GM13977 (cell line): ENCODE results near the gene OSBPL7.

ENCODE experiments used
- DNase-seq: peaks from one replicate; pipeline ENCODE4 v3.0.0; 2012; ENCODE audit warnings: low spot score
- in situ Hi-C: fragments of 300-500 bp; cut with MboI; formaldehyde crosslinking; loops from one replicate; pipeline ENCODE4 v1.12.0; 2022; ENCODE audit warnings: low sequenced_read_pairs, low pct_unique_long_range_greater_than_20kb, mixed read lengths, inconsistent platforms; ENCODE audit not compliant: unreplicated experiment
- TF ChIP-seq, protein P1 (sequence below): IDR thresholded peaks from 2 replicates; pipeline ENCODE4 v1.5.1; 2012; ENCODE audit warnings: mild to moderate bottlenecking, control low read depth; ENCODE audit not compliant: insufficient read depth; ENCODE audit errors: extremely low read depth, missing control alignments

The OSBPL7 gene

DNA sequence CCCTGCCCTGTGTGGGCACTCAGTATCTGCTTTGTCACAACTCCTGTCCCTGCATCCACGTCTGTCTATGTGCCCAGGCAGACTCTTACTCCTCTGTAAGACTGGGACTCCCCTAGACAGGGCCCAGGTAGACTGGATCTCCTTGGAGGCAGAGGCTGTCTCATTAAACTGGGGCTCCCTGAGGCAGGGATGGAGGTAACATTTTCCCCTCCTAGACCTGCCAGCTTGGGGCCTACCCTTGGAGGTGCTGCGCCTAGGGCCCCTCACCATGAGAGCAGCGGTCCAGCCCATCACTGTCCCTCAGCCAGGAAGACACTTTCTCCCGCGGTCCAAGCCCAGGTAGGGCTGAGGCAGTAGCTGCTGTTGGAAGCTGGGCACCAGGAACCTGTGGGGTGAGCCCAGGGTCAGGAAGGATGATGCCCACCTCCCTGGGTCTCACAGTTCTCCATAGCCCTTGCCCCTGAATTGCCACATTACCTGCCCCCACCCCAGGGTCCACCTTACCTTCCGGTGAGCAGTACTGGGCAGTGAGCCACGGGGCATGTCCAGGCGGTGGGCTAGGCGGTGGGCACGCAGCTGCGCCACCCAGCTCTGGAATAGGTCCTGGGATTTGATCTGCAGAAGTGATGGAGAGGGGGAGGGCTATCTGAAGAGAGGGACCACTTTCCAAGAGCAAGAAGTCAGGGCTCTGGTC is 3.4 kb downstream of the OSBPL7 start:
- no peak for DNase-seq
- in situ Hi-C loops: no loop called here
- TF ChIP-seq, protein P1, sequence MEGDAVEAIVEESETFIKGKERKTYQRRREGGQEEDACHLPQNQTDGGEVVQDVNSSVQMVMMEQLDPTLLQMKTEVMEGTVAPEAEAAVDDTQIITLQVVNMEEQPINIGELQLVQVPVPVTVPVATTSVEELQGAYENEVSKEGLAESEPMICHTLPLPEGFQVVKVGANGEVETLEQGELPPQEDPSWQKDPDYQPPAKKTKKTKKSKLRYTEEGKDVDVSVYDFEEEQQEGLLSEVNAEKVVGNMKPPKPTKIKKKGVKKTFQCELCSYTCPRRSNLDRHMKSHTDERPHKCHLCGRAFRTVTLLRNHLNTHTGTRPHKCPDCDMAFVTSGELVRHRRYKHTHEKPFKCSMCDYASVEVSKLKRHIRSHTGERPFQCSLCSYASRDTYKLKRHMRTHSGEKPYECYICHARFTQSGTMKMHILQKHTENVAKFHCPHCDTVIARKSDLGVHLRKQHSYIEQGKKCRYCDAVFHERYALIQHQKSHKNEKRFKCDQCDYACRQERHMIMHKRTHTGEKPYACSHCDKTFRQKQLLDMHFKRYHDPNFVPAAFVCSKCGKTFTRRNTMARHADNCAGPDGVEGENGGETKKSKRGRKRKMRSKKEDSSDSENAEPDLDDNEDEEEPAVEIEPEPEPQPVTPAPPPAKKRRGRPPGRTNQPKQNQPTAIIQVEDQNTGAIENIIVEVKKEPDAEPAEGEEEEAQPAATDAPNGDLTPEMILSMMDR: no peak

DNA sequence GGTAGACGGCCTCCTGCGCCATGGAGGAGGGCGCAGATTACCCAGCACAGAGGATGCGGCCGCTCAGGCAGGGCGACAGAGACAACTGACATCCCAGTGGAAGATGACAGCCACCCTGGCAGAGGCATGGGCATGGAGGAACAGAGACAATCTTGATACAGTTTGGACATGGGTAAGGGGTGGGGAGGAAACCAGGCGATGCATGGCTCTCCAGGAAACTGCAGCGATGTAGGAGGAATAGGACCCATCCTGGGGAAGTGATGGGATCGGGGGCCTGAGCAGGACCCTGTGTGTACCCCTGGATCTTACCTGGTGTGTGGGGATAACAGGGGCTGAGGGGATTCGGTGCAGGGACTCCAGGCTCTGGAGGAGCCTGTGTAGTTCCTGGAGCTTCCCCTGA is 4.6 kb downstream of the OSBPL7 start:
- TF ChIP-seq, protein P1: no peak
- no peak for DNase-seq
- in situ Hi-C loops: no loop called here

DNA sequence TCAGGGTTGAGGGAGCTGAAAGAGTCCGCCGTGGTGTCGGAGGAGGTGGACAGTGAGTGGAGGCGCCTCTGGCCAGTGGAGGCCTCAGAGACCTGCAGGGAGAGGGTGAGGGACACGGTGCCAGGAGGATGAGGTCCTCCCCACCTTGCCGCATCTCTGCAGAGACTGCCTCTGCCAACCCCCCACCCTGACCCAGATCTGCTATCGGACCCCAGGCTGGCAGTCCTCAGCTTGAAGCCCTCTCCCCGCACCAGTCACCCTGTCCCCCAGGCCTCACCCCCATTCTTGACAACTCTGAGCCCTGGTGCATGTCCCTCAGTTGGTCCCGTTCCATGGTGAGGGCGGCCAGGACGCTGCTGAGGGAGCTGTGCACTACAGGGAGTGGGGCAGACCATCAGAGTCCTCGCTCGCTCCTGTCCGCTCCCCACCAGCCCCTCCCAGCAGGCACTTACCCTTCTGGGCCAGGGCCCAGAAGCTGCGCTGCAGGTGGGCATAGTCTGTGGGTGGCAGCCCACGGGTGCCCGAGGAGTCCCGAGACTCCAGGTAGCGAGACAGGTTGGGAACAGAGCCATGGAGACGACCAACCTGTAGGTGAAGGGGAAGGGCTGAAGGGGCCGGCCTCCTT is 5.4 kb downstream of the OSBPL7 start:
- DNase-seq: no peak
- in situ Hi-C loops: no loop called here
- TF ChIP-seq, protein P1: no peak

DNA sequence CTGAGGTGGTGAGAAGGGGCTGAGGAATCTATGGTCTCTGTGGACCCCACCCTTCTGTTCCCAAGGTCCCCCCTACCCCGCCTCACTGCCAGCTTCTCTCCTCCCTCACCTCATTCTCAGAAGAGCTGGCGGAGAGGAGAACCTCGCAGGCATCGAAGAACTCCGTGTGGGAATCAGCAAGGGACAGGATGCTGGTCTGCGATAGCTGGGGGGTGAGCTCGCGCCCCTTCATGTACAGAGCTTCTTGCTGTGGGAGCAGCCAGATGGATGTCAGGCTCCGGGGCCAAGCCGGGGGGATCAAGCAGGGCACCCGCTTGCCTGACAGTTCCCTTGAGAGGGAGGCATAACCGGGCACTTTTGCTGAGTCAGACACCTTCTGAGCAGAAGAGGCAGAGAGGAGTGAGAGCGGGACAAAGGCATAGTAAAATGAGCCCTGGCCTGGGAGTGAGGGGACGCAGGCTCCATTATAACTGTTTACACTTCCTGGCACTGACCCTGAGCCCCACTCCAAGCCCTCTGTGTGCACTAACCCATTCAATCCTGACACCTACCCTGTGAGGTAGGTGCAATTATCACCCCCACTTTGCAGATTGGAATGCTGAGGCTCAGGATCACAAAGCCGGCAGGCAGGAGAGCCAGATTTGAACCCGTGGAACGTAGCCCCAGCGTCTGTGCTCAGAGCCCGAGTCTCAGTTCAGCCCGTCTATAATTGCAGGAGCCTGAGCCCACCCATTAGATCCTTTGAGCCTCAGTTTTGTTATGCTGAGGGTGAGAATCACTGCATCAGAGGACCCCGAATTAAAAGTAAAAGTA is 6.3 kb downstream of the OSBPL7 start:
- TF ChIP-seq, protein P1: no peak

DNA sequence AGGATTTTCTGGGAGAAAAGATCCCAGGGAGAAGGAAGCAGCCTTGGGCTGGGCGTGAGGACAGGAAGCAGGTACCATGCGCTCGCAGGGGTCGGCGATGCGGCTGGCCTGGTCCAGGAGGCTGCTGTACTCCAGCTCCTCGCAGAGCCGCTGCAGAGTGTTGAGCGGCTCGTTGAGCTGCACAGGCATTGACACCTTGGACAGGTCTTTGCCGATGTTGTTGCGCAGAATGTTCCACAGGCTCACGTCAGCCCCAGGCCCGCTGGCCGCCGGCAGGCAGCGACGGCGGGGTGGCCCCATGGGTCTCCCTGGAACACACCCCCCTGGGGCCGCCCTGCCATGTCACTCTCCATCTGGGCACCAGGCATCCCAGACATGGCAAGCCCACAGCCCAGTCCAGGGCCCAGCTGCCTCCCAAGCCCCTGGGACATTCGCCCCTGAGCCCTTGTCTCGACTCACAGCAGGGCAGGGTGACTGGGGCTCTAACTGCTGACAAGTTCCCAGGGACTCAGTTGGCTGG is 8.0 kb downstream of the OSBPL7 start:
- TF ChIP-seq, protein P1: no peak
- DNase-seq: no peak
- in situ Hi-C loops: no loop called here

More for the DNA sequence above, 6.3 kb downstream of the OSBPL7 start:
- in situ Hi-C loops: no loop called here
- DNase-seq: no peak

DNA sequence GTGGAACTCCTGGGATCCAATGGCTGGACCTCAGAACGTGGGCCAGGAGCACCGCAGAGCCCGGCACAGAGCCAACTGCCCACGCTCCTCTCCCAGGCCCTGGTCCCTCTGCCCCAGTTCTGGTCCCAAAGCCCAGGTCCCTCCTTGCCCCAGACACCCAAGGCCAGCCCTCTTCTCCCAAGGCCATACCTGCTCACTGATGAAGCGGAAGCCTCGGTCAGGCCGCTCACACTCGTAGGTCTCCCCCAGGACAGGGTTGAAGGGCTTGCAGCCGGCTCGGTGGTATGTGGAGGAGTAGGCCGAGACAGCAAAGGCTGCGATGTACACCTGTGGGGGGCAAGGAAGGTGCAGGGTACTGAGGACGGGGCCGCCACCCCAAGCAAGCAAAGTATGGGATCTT is 8.5 kb downstream of the OSBPL7 start:
- DNase-seq: no peak
- in situ Hi-C loops: no loop called here
- TF ChIP-seq, protein P1: no peak
